ENCODE measurements around the gene DDX31.
"Not testable (repeated sequence)": the region's sequence is repeated elsewhere in the genome, so short reads cannot be mapped to it uniquely, and the experiment has no call there.

Gene DDX31

DNA sequence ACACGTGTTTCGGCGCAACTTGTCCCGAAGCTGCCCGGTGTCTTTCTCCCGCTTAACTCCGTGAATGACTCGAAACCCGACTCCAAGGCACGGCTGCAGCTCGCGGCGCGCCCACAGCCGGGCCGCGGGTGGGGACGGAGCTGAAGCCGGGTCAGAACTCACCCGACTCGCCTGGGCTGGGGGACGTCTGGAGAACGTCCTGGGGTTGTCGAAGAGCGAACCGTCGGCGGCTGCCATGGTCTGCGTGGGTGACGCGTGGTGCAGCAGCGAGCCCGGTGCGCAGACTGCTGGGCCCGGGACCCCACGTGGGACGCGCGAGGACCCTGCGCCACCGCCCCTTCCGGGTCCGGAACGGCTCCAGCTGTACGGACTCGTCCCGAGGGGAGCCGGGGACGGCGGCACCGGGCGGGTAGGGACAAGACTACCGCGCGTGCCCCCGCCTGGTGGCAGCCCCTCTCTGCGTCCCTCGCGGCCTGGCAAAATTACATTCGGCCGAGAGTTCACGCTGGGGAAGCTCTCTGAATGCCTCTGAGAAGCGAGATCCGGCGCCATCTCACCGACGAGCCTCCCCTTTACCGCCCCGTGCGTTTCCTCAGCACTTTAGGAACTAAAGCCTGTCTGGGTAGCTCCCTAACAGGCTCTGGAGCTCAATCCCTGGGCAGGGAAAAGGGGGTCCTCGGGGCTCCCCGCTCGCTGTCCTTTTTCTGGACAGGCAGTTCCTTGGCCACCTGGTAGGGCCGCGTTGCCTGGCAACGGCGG is at the start of gene DDX31:
DDX31 (minus strand) TSS at position 286 of the 759 bp plus-strand sequence; CDS start at position 237, 49 bp downstream.
- DNase-seq (ENCODE audit: low read depth) = peak; percentile 81

DNA sequence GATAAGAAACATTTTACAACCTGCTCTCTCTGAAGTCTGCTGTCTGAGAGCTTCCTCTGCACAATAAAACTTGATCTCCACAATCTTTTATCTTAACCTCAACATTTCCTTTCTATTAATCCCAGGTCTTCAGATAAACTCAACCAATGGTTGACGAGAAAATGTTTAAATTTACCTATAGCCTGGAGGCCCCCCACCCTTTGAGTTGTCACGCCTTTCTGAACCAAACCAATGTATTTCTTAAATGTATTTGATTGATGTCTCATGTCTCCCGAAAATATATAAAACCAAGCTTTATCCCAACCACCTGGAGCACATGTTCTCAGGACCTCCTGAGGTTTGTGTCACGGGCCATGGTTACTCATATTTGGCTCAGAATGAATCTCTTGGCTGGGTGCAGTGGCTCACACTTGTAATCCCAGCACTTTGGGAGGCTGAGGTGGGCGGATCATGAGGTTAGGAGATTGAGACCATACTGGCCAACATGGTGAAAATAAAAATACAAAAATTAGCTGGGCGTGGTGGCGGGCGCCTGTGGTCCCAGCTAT is 48.7 kb upstream of the DDX31 start:
- DNase-seq (ENCODE audit: low read depth) = not testable (repeated sequence)

DNA sequence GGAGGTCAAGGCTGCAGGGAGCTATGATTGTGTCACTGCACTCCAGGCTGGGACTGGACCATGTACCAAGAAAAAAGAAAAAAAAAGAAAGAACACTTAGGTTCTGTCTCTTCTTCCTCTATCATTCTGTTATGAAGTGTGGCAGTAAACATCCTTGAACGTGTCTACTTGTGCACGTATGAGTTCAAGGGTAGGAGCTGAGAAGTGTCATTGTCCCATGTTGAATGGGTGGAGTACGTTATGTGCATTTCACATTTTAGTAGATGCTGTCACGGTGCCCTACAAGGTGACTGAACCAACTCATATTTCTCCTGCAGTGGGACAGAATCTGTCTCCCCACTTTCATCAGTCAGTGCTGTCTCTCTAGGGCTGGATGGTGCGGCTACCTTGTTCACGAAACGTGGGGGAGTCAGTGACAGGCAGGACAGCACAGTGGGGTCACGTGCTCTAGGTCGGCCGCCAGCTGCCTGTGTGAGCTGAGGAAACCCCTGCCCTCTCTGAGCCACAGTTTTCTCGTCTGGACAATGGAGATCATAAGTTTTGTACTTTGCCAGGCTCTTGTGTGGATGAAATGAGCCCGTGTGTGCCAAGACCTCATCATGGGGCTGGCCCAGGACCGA is 47.7 kb upstream of the DDX31 start:
- no peak for DNase-seq (ENCODE audit: low read depth)

DNA sequence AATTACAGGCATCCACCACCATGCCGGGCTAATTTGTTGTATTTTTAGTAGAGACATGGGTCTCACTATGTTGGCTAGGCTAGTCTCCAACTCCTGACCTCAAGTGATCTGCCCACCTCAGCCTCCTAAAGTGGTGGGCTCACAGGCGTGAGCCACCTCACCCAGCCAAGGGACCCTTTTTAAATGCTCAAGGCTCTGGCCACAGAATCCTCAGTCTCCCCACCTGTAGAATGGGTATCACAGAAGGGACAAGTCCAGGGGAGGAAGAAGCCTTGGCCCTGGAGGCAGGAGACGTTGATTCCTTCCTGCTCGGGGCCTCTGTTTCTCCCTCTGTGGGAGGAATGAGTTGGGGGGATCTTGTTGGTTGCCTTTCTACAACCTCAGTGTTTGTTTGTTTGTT is 46.2 kb upstream of the DDX31 start:
- no peak for DNase-seq (ENCODE audit: low read depth)

DNA sequence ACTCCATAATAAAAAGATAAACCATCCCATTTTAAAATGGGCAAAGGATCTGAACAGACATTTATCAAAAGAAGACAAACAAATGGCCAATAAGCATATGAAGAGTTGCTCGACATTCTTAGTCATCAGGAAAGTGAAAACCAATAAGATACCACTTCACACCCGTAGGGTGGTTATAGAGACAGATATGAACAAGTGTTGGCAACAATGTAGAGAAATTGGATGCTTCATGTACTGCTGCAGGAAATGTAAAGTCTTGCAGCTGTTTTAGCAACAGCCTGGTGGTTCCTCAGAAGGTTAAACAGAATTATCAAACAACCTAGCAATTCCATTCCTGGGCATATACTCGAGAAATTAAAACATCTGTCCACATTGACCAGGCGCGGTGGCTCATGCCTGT is 43.0 kb upstream of the DDX31 start:
- DNase-seq (ENCODE audit: low read depth) = no peak

DNA sequence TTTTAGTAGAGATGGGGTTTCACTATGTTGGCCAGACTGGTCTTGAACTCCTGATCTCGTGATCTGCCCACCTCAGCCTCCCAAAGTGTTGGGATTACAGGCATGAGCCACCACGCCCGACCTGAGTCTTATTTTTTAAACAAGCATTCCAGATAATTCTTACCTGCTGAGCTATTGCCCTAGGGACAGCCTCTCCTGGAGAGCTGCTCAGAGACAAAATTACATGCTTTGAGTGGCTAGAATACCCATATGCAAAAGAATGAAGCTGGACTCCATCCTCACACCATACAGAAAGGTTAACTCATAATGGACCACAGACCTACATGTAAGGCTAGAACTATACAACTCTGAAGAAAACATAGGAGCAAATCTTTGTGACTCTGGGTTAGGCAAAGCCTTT is 42.1 kb upstream of the DDX31 start:
- no peak for DNase-seq (ENCODE audit: low read depth)

GRCh38 chr9:132711152-132711551 is 41.4 kb upstream of the DDX31 start:
- not testable (repeated sequence) for DNase-seq (ENCODE audit: low read depth)

DNA sequence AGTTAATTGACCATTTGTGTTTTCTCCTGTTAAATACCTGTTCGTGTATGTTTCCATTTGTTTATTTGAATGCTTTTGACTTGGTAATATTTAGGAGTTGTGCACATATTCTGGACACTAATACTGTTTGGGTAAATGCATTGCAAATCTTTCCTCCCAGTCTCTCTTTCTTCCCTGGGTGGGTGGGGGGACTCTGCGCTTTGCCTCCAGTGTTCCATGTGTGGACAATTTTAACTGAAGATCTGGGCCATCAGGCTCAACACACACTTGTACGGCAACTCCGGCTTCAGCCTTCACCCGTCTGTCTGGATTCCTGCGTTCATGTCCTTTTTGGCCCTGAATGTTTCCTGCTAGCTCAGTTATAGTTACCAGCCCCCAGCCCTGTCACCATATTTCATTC is 40.5 kb upstream of the DDX31 start:
- no peak for DNase-seq (ENCODE audit: low read depth)

DNA sequence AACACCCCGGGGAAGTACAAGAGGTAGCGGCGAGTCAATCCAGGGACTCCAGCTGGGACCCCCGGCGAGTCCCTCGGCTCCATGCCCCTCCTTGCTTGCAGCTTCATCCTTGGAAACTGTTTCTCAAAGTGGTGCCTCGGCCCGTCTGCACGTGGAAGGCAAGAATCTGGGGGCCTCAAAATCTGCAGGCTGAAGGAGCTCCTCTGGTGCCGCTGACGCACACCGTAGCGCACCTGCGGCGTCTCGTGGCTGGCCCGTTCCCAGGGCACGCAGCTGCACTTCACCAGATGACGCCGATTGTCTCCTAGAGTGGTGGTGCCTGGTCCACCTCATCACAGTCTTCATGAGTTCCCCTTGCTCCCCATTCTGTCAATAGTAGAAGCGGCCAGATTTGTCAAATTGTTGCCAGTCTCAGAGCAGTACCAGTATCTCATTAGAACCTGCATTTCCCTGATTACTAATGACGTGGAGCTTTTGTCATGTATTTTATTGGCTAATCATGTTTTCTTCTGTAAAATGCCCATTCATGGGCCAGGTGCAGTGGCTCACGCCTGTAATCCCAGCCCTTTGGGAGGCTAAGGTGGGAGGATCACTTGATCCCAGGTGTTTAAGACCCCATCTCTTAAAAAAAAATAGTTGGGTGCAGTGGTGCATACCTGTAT is 39.1 kb upstream of the DDX31 start:
- no peak for DNase-seq (ENCODE audit: low read depth)

DNA sequence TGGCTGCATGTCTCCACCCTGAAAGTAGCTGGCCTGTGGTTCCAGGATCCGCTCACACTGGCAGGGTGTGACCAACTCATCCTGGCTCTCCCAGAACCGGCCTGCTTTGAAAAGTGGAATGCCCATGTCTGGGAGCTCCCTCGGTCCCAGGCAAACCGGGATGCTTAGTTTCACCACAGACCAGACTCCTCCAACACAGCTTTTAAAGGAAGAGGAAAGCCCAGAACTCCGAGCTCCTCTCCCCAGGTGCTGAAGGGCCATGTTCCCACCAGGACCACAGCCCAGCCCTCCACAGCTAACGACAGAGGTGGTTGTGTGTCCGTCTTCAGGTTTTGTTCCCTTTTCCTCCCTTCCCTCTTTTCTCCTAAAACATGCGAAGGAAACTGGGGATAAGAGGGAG is 38.5 kb upstream of the DDX31 start:
- no peak for DNase-seq (ENCODE audit: low read depth)

DNA sequence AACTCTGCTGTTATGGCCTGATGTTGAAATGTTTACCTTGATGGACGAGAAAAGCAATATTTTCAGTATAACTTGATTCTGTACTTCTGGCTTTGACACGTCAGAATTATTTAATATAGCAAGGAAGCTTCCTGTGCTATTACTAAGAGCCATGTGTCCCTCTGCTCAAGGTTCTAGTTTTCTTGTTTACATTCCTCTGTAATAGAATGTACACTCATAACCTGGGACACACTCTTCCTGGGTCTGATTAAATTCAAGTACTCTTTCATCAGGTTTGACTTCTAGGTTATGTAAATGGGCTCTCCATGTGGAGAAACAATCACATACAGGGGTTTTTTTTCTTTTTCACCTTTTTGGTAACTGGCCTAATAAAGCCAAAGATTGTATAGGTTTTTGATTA is 33.6 kb upstream of the DDX31 start:
- no peak for DNase-seq (ENCODE audit: low read depth)

DNA sequence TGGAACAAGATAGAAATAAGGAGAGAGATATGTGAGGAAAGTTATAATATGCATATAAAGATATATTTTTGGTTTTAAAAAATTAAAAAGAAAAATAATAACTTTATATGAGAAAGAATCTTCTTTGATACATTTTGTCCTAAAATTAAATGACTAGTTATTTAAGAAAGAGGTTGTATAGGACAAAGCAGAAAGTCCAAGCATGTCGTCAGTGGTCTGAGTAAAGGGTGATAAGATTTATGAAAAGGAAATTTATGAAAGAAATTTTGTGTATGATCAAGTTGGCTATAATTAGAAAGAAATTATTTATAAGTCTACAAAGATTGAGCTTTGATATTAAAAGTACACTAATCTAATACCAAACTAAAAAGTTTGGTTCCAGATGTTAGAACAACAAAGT is 32.5 kb upstream of the DDX31 start:
- no peak for DNase-seq (ENCODE audit: low read depth)

DNA sequence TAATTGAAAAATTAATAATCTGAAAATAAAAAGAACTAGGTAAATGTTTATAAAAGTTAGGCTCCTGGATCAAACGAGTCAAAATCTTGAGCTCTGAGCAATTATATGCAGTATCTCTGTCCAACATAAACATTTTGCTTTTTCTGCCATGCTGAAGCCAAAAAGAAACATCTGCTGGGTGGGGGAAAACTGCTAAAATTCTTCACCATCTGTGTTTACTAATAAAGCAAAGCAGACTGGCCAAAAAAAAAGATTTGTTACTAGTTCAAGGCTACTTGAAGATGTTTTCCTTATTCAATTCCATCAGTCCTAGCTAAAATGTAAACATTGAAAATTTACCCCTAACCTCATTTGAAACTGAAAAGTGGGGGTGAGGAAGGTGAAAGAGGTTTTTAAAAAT is 30.2 kb upstream of the DDX31 start:
- DNase-seq (ENCODE audit: low read depth) = no peak

GRCh38 chr9:132698989-132699388 is 29.2 kb upstream of the DDX31 start:
- DNase-seq (ENCODE audit: low read depth) = no peak

DNA sequence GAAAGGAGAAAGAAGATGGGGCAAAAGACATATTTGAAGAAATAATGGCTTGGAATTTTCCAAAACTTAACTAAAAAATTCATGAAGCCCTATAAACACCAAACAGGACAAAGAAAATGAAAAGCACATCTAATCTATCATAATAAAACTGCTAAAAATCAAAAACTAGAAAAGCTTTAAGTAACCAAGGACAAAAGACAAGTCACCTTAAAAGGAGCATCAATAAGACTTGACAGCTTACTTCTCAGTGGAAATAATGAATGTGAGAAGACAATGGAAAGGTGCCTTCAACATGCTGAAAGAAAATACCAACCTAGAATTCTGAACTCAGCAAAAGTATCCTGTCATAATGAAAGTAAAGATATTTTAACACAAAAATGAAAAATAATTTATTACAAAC is 27.4 kb upstream of the DDX31 start:
- DNase-seq (ENCODE audit: low read depth) = no peak

DNA sequence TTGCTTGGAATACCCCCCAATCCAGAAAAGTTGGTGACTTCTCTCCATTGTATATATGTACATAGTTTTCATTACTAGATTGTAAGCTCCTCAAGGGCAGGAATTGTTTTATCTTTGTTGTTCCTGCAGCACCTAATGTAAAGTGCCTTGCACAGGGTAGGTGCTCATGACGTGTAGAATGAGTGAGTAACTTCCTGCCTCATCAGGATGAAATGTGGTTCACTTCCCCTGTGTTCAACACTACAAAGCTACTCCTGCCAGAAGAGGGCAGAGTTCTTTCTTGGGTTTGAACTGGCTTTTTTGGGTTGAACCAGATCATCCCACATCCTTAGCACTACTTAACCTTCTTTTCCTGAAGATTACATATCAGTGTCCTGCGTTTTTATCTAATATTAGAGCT is 24.4 kb upstream of the DDX31 start:
- DNase-seq (ENCODE audit: low read depth) = no peak

GRCh38 chr9:132690696-132691095 is 20.9 kb upstream of the DDX31 start:
- DNase-seq (ENCODE audit: low read depth) = no peak

GRCh38 chr9:132683873-132684272 is 14.1 kb upstream of the DDX31 start:
- DNase-seq (ENCODE audit: low read depth) = no peak

- no peak for DNase-seq (ENCODE audit: low read depth)
These were observed 11.8 kb upstream of the DDX31 start for GRCh38 chr9:132681561-132681960.

- DNase-seq (ENCODE audit: low read depth) = no peak
These were observed 10.3 kb upstream of the DDX31 start for GRCh38 chr9:132679946-132680625.

- DNase-seq (ENCODE audit: low read depth) = no peak
These were observed 8.2 kb upstream of the DDX31 start for GRCh38 chr9:132677976-132678375.

DNA sequence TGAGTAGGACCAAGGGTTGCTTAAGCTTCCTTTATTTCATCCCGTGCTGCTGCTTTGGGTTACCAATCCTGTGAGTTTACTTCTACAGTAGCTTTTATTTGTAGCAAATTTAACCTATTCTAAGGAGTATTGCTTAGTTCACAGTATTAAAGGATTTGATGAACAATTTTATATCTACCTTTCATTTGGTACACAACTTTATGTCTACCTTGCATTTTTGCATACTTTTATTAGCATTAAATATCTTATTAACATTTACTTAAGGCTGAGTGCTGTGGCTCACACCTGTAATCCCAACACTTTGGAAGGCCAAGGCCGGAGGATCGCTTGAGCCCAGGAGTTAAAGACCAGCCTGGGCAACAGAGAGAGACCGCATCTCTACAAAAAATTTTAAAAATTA is 4.7 kb upstream of the DDX31 start:
- DNase-seq (ENCODE audit: low read depth) = no peak

- DNase-seq (ENCODE audit: low read depth) = no peak
These were observed 3.6 kb upstream of the DDX31 start for GRCh38 chr9:132673355-132673754.
